Stimulated activated CD4-positive, alpha-beta T cell treated with anti-CD3 and anti-CD28 coated beads, Interleukin-15, amount 100 ng/mL, for 1 hour (primary cell): Measurements from ENCODE around the gene PLA2G2A.
"Not testable (repeated sequence)": the region's sequence is repeated elsewhere in the genome, so short reads cannot be mapped to it uniquely, and the experiment has no call there.

Experiments used
- DNase-seq, 2 donors: peaks; one replicate each; pipeline ENCODE4 v3.0.0-alpha.2; 2020; ENCODE audit warnings: low read depth in 1 of 2, low spot score in 1 of 2

The PLA2G2A gene, protein sequence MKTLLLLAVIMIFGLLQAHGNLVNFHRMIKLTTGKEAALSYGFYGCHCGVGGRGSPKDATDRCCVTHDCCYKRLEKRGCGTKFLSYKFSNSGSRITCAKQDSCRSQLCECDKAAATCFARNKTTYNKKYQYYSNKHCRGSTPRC

DNA sequence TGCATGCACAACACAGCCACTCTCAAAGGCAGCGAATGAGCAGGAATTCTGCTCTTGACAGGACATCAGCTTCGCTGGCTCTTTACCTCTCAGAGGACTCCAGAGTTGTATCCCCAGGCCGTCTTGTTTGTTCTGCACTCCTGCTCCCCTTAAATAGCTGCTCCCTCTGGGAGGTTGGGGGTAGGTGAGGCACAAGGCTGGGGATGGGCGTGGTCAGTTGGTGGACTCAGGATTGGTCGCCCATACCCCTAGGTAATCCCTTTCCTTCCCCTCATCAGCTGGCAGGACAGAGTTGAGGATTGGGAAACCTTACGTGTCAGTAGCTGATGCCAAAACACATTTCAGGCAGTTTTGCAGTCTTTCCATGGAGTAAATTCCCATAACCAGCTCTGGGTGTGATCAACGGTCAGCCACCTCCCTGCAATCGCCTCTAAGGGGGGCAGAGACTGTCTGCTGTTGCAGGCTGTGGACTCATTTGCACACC lies at the start of gene PLA2G2A:
Gene PLA2G2A (minus strand): TSS at position 125 of the 484 bp plus-strand sequence. CDS start 845 bp downstream, outside the sequence.
- DNase-seq: no peak

DNA sequence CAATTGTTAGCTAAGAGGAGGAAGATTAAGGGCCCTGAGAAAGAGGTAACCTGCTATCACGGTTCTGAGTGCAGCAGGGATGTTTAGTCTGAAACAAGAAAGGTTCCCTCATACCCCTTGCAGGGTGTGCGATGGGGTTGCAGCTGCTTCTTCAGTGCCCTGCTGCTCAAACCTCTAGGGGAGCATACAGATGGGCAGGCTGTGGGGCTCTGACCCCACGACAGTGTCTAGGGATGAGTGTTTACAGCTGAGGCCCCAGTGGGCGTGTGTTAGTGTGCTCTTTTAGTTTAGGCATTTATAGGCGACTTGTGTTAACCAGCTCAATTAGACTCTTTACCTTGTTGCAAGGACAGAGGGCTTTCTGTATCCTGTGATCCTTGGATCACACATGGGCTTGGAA lies 49.3 kb upstream of the PLA2G2A start:
- no peak for DNase-seq

DNA sequence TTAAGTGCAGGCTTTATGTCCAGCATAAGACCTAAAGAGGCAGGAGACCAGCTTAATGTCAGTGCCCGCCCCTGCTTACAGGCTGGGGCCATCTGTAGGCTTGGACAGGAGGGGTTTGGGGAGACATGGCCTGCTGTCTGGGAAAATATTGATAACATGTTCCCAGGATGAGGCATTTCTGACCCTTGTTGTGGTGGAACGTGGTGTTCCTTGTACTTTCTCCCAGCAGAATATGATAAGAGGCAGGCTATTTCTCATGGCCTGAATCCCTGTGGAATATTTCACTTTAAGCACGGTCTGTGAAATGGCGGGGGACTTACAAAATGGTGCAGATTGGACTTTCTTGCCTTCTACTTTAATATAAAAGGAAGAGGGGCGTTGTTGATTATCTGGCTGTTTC lies 48.7 kb upstream of the PLA2G2A start:
- no peak for DNase-seq

DNA sequence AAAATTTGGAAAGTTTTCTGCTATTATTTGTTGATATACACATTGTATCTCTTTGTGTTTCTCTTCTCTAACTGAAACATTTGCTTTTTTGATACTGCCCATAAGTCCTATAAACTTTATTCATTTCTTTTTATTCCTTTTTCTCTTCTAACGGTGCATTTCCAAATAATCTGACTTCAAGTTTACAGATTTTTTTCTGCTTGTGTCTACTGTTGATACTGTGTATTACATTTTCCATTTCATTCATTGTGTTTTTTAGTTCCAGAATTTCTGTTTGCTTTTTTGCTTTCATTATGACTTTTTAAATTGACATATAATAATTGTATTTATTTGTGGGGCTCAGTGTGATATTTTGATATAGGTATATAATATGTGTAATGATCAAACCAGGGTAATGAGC lies 38.3 kb upstream of the PLA2G2A start:
- DNase-seq: no peak

DNA sequence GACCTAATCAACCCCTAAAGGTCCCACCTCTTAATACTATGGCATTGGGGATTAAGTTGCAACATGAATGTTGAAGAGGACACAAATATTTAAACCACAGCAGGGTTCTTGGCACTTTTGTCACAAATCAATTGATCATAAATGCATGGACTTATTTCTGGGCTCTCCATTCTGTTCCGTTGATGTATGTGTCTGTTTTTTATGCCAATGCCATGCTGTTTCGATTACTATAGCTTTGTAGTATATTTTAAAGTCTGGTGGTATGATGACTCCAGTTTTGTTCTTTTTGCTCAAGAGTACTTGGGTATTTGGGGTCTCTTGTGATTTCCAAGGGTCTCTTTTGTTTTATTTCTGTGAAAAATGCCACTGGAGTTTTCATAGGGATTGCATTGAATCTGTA lies 34.7 kb upstream of the PLA2G2A start:
- DNase-seq: no peak

DNA sequence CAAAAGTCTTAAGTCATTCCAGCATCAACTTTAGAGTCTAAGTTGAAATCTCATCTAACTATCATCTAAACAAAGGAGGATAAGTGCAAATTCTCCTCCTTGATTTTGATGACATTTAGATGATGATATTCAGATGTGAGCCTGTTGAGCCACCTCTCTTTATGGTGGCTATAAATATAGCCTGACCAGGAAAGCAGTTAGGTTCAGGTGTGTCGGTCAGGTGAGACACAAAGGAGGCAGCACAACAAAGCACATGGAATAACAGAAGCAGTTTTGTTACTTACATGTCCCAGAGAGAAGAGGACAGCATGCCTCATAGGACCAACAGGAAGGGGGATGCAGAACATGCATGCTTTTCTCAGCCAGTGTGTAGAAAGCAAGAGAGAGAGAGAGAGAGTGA lies 30.6 kb upstream of the PLA2G2A start:
- DNase-seq: no peak

DNA sequence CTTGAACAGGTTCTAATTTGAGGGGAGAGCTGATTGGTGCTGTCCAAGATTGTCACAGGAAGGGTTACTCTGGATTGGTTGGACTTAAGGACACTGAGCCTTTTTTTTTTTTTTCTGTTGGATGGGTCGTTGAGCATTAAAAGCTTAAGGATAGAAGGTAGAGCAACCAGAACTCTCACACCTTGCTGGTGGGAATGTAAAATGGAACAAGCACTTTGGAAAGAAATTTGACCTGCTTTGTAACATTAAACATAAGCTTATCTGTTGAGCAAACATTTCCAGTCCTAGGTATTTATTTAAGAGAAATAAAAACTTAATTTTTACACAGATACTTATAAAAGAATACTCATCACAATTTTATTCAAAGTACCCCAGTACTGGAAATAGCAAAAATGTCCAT lies 29.8 kb upstream of the PLA2G2A start:
- DNase-seq: no peak

DNA sequence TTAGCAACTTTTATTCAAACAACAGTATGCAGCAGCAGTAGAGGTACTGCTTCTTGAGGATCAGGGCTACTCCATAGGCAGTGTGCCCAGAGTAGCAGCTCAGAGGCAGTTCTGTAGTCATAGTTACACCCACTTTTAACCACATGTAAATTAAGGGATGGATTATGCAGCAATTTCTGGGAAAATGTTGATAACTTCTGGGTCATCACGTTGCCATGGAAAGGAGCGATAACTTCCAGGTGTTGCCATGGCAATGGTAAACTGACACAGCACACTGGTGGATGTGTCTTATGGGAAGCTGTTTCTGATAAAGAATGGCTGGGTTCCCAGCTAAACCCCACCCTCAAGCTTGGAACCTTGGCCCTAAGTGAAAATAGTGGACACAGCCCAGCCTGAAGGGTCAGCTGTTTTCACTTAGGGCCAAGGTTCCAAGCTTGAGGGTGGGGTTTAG lies 29.0 kb upstream of the PLA2G2A start:
- DNase-seq: no peak

DNA sequence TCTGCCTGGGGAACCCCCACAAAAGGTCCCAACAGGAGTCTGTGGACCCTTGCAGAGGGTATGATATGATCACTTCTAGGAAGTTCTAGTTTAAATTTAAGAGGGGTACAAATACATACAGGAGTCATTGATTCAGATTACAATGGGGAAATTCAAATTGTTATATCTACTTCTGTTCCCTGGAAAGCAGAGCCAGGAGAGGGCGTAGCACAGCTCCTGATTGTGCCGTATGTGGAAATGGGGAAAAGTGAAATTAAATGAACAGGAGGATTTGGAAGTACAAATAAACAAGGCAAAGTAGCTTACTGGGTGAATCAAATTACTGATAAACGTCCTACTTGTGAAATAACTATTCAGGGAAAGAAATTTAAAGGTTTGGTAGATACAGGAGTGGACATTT lies 19.4 kb upstream of the PLA2G2A start:
- DNase-seq: not testable (repeated sequence)

DNA sequence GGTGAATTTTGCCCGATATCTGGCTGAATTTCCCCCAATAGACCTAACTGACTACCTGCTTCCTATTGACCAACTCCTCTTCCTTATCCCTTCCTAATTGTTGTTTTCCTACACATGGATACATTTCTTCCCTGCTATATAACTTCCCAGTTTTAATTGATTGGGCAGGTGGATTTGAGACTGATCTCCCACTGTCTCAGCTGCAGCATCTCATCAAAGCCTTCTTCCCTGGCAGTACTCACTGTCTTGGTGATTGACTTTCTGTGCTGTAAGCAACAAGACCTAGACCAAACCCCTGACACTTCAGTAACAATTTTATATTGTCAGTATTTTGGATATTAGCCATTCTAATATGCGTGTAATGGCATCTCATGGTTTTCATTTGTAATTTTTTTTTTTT lies 11.3 kb upstream of the PLA2G2A start:
- no peak for DNase-seq

DNA sequence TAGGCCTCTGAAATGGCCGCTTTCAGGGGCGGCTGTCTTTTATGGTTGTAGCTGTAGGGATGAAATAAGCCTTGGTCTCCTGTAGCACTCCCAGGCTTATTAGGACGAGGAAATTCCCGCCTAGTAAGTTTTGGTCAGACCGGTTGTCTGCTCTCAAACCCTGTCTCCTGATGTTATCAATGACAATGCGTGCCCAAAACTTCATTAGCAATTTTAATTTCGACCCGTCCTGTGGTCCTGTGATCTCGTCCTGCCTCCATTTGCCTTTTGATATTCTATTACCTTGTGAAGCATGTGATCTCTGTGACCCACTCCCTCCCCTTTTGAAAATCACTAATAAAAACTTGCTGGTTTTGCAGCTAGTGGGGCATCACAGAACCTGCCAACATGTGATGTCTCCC lies 10.8 kb upstream of the PLA2G2A start:
- DNase-seq: not testable (repeated sequence)

DNA sequence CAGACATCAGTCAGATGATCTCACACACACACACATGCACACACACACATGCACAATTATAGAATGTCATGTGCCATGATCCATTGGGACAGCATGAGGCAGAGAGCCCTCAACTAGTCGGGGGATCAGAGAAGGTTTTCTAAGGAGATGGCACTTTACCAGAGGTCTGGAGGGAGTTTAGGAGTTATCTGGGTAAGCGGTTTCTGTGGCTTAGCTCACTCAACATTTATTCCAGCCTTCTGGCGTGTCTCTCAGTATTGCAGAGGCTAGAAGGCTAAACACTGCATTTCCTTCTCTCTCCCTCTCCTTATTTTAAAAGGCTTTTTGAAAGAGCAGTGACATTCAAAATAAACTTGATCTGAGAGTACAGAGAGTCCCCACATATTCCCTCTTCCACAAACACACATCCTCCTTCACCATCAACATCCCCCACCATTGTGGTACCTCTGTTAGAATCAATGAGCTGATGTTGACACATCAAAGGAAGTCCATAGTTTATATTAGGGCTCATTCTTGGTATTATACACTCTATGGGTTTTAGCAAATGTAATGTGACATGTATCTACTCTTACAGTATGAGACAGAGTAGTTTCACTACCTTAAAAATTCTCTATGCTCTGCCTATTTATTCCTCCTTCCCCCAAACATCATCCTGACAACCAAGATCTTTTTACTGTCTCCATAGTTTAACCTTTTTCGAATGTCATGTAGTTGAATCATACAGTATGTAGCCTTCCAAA lies 9.0 kb upstream of the PLA2G2A start:
- DNase-seq: no peak

DNA sequence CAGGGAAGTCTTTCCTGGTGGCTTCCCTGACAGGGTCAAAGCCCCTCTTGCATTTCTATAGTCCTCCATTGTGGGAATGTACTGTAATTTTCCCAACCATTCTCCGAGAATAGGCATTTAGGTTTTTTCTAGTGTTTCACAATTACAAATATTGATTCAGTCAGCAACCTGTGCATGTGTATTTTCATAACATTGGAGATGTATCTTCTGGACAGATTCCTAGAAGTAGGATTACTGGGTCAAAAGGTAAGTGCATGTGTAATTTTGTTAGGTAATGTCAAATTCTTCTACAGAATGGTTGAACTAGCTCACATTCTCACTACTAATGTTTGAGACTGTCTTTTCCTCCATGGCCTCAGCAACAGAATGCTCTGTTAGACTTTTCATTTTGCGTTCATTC lies 8.3 kb upstream of the PLA2G2A start:
- no peak for DNase-seq

DNA sequence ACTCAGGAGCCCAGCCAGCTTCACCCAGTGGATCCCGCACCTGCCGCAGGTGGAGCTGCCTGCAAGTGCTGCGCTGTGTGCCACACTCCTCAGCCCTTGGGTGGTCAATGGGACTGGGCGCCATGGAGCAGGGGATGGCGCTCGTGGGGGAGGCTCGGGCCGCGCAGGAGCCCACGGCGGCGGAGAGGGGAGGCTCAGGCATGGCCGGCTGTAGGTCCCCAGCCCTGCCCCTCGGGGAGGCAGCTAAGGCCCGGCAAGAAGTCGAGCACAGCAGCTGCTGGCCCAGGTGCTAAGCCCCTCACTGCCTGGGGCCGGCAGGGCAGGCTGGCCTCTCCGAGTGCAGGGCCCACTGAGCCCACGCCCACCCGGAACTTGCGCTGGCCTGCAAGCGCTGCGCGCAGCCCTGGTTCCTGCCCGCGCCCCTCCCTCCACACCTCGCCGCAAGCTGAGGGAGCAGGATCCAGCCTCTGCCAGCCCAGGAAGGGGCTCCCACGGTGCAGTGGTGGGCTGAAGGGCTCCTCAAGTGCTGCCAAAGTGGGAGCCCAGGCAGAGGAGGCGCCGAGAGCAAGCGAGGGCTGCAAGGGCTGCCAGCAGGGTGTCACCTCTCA lies 5.1 kb upstream of the PLA2G2A start:
- DNase-seq: not testable (repeated sequence)

DNA sequence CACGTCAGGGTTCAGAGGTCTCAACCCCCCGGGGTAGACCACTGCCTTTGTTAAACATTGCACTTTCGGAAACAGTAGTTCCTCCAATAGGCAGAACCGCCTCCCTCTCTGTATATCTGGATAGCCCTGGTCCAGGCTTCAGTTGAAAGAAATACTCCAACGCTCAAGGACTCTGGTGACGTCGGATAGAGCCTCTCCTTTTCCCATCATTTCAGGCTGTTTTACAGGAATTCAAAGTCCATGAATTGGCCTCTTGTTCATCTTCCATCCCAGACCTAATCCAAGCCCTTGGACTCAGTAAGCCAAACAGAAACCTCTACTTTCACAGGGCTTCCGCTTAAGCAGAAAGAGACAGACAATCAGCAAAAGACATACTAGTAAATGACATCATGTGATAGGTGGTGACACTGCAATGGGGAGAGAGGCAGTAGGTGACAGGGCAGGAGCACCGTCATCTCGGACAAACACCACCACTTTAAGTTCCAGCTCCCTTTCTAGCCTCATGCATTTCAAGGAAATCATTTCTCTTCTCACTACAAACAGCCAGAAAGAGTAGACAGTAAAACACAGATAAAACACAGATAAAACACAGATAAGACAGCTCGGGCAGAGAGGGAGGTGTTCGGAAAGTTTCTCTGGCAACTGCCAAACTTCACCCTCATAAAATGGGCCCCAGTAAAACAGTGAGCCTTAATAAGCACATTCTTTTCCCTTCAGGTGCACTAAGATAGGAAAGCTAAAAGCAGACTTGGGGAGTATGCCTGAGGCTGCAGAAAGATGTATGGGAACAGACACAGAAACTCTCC lies 2.3 kb upstream of the PLA2G2A start:
- DNase-seq: no peak

DNA sequence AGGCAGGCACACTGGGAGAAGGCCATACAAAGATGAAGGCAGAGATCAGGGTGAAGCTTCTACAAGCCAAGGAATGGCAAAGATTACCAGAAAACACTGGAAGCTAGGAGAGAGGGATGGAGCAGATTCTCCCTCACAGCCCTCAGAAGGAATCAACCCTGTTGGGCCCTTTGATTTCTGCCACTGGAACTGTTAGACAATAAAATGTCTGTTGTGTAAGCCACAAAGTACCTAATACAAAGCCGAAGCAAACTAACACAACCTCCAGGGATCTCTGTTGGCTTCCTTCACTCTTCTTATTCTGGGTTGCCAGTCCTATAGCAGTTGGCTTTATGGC lies 1.7 kb upstream of the PLA2G2A start:
- DNase-seq: no peak

DNA sequence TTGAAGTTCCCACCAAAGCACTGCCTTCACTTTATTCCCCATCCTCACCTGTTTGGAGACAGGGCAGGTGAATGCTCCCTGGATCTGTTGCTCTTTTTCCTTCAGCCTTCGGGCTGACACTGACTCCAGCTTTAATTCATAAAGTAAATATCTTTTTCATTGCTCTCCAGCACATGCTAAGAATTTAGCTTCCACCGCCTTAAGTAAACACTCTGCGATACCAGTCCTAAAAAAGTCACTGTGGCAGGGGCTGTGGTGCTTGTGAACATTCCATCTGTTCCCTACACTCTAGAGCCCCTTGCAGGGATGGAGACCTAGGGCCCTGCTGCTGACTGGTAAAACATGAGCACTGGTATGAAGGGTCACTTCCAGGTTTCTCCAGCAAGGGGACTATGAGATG lies 896 bp upstream of the PLA2G2A start:
- DNase-seq: no peak

DNA sequence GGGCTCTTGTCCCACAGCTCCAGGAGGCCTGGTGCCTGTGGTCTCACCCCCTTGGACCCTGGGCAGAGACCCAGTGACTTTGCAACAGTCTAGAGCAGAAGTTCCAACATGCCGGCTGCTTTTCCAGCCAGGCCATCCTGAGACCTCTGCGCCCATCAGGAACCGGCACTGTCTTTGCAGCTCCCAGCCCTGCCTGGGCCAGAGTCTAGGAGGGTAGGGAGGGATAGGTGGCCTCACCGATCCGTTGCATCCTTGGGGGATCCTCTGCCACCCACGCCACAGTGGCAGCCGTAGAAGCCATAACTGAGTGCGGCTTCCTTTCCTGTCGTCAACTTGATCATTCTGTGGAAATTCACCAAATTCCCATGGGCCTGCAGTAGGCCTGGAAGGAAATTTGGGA lies 1.3 kb downstream of the PLA2G2A start:
- no peak for DNase-seq

DNA sequence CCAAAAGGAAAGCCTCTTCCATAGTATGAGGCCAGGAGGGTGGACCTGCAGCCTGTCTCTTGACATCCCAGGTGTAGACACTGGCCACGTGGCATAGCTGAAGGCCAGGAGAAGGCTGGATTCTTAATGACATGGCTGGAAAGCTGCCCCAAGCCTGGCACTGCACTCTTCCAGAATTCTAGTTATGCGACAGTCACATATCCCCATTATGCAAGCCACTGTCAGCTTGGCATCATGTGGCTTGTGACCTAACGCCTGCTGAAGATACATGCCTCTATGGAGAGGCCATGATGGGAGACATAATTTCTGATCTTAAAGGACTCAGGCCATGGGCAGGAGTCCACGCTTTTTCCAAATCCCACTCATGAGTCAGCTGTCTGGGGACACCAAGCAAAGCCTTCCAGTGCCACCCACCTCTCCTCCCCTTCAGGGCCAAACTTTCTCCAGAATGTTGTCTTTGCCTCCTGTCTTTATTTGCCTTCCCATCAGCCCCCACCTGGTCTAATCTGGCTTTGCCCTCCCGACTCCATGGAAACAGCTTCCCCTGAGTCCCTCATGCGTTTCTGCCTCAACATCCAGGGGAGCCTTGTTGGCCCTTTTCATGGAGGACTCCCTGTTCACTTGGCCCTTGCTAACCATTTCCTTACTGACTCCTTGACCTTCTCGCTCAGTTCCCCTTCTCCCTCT lies 3.0 kb downstream of the PLA2G2A start:
- DNase-seq: no peak

DNA sequence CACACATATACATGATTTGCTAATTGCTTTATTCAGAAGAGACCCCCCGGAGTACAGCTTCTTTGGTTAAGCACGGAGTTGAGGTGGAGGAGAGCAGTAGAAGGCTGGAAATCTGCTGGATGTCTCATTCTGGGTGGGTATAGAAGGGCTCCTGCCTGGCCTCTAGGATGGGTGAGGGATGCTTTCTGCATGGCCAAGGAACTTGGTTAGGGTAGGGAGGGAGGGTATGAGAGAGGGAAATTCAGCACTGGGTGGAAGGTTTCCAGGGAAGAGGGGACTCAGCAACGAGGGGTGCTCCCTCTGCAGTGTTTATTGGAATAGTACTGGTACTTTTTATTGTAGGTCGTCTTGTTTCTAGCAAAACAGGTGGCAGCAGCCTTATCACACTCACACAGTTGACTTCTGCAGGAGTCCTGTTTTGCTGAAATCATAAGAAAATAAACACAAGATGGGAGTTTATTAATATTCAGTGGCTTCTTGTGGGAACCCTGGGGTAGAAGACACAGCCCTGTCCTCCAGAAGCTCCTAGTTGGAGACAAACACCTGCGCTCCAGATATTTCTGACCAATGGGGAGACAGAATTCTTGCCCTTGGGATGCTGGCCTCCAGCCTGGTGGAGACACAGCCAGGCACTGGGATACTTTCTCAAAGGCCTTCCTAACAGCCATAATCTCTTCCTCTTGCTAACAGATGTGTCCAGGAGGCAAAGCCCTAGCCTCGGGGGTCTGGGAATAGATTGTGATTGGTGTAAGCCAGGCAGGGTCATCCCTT lies 3.8 kb downstream of the PLA2G2A start:
- no peak for DNase-seq
